CD4-positive, alpha-beta T cell treated with Interleukin-17A for 1 hour (primary cell): Measurements from ENCODE around the gene UGT1A6.
"Not testable (repeated sequence)": the region's sequence is repeated elsewhere in the genome, so short reads cannot be mapped to it uniquely, and the experiment has no call there.

Experiments
- DNase-seq: peaks from one replicate; pipeline ENCODE4 v3.0.0-alpha.2; 2020

UGT1A6 gene

DNA sequence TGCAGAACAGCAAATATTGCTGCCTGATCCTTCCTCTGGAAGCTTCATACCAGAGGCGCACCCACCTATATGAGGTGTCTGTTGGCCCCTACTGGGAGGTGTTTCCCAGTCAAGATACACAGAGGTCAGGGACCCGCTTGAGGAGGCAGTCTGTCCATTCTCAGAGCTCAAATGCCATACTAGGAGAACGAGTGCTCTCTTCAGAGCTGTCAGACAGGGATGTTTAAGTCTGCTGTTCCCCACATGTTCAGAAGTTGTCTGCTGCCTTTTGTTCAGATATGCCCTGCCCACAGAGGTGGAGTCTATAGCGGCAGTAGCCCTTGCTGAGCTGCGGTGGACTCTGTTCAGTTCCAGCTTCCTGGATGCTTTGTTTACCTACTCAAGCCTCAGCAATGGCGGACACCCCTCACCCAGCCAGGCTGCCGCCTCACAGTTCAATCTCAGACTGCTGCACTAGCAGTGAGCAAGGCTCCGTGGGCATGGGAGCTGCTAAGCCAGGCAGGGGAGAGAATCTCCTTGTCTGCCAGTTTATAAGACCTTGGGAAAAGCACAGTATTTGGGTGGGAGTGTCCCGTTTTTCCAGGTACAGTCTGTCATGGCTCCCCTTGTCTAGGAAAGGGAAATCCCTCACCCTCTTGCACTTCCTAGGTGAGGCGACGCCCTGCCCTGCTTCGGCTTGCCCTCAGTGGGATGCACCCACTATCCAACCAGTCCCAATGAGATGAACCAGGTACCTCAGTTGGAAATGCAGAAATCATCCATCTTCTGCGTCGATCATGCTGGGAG, 44.4 kb downstream of the UGT1A6 start:
- DNase-seq: not testable (repeated sequence)

DNA sequence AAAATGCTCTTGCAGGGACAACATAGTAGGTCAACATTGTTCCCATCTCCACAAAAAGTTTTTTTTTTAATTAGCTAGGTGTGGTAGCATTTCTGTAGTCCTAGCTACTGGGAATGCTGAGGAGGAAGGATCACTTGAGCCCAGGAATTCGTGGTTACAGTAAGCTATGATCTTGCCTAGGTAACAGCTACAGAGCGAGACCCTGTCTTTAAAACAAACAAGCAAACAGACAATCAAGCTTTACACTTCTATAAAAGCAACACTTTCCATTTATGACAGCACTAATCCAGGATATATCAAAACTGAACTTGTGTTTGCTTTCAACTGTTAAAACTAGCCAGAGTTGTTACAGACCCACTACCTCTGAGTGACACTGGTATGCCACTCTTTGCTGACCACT, 48.2 kb downstream of the UGT1A6 start:
- no peak for DNase-seq

DNA sequence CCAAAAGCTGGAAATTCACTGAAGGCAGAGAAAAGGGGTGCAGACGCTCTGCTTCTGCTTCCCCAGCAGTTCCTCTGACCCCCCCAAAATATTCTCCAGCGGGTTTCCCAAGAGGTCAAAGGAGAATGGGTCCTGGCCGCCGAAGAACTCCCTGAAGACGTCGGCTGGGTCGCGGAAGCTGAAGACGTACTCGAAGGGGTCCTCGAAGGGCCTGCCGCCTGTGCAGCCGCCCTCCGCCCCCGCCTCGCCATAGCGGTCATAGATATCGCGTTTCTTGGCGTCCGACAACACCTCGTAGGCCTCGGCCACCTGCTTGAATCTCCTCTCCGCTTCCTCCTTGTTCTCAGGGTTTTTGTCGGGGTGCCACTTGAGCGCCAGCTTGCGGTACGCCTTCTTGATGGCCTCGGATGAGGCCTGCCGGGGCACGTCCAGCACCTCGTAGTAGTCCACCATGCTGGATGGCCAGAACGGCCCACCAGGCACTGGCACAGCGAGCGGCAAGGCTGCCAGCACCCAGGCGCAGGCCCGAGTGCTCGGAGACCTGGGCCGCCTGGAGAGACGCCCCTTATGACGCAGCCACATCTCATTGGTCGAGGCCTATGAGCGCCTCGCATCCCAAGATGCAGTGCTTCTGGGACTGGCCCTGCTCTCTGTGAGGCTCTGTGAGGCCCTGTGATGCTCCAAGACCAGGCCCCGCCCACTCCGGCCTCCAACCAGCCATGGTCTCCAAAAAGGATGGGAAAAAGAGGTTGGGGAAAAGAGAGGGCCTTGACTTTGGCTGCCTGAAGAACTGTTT, 51.0 kb downstream of the UGT1A6 start:
- DNase-seq: no peak

DNA sequence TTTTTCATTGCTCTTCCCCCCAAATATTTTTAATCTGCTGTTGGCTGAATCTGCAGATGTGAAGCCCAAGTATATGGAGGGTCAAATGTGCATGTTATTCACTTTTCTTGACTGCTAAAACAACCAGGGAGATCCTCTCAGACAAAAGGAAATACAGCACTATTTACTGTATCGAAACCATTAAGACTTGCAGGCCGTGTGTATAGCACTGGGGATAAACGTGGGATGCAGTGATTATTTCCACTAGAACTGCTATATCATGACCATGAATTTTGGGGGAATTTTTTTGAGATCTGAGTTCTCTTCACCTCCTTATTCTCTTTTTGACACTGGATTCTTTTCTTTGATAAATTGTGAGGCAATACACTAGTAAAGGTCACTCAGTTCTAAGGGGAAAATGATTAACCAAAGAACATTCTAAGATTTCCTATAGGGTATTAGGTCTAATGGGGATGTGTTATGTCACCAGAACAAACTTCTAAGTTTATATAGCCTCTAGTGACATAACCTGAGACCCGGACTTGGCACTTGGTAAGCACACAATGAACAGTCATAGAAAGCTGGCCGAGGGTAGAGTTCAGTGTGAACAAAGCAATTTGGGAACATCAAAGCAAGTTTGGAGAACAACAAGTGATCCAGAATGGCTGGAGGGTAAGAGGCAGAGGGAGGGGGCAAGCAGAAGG, 52.5 kb downstream of the UGT1A6 start:
- no peak for DNase-seq

GRCh38 chr2:233745838-233746237, 53.1 kb downstream of the UGT1A6 start:
- DNase-seq: not testable (repeated sequence)

GRCh38 chr2:233746475-233747282, 54.0 kb downstream of the UGT1A6 start:
- no peak for DNase-seq

- no peak for DNase-seq
These were observed 54.5 kb downstream of the UGT1A6 start for GRCh38 chr2:233747283-233747544.

- DNase-seq: not testable (repeated sequence)
These were observed 58.0 kb downstream of the UGT1A6 start for GRCh38 chr2:233750689-233751088.

DNA sequence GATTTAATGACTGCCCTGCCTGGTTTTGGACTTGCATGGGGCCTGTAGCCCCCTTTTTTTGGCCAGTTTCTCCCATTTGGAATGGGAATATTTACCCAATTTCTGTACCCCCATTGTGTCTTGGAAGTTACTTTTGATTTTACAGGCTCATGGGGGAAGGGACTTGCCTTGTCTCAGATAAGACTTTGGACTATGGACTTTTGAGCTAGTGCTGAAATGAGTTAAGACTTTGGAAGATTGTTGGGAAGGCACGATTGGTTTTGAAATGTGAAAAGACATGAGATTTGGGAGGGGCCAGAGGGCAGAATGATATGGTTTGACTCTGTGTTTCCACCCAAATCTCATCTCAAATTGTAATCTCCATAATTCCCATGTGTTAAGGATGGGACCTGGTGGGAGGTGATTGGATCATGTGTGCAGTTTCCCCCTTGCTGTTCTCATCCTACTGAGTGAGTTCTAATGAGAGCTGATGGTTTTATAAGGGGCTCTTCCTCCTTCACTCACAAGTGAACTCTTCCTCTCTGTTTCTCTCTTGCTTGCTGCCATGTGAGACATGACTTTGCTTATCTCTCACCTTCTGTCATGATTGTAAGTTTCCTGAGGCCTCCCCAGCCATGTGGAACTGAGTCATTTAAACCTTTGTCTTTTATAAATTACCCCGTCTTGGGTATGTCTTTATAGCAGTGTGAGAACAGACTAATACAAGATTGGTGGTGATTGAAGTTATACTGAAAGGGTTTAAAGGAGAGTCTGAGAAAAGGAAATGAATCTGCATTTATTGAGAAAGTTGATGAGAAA, 58.7 kb downstream of the UGT1A6 start:
- DNase-seq: not testable (repeated sequence)

DNA sequence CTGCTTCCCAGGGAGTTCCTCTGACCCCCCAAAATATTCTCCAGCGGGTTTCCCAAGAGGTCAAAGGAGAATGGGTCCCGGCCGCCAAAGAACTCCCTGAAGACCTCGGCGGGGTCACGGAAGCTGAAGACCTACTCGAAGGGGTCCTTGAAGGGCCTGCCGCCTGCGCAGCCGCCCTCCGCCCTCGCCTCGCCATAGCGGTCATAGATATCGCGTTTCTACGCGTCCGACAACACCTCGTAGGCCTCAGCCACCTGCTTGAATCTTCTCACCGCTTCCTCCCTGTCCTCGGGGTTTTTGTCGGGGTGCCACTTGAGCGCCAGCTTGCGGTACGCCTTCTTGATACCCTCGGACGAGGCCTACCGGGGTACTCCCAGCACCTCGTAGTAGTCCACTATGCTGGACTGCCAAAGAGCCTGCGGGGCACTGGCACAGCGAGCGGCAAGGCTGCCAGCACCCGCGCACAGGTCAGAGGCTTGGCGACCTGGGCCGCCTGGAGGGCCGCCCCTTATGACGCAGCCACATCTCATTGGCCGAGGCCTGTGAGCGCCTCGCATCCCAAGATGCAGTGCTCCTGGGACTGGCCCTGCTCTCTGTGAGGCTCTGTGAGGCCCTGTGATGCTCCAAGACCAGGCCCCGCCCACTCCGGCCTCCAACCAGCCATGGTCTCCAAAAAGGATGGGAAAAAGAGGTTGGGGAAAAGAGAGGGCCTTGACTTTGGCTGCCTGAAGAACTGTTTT, 62.4 kb downstream of the UGT1A6 start:
- no peak for DNase-seq

GRCh38 chr2:233756429-233757081, 63.9 kb downstream of the UGT1A6 start:
- no peak for DNase-seq

DNA sequence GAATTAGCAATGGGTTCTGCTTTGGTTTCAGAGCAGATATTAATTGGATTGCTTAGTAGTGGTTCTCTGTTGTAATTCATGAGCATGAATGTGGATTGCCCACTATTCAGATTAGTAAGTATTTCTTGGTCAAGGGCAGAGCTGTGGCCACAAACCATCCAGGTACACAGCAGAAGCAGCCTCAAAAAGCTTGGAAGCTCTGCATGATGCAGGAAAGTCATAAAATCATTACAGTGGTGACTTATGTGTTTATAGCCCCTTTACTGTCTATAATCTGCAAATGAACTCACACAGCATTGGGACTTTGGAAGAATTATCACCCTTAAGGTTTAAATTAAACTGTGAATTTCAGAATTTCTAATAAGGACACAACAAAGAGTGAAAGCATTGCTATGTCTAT, 65.5 kb downstream of the UGT1A6 start:
- DNase-seq: no peak

DNA sequence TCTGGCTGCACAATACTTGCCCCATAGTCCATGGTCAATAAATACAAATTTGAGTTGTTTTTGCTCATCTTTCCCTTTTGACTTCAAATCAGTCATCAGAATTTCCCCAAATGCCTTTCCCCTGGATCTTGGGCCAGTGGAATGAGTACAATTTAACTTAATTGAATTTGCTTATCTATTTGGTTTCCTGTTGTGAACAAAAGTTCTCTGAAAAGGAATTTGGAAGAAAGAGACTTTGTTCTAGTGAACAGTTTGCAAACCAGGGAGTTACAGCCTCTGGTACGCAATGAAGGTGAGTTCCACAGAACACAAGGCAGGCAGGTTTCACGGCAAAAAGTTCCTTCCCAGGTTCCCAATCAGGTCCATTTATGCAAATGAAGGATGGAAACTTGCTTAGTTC, 66.2 kb downstream of the UGT1A6 start:
- DNase-seq: no peak

- no peak for DNase-seq
These were observed 67.4 kb downstream of the UGT1A6 start, which contains the start of gene UGT1A1 for GRCh38 chr2:233760043-233760442. Gene UGT1A1, plus strand, starts transcription at chr2:233760270. Its CDS starts 18 bp downstream, at chr2:233760288.

DNA sequence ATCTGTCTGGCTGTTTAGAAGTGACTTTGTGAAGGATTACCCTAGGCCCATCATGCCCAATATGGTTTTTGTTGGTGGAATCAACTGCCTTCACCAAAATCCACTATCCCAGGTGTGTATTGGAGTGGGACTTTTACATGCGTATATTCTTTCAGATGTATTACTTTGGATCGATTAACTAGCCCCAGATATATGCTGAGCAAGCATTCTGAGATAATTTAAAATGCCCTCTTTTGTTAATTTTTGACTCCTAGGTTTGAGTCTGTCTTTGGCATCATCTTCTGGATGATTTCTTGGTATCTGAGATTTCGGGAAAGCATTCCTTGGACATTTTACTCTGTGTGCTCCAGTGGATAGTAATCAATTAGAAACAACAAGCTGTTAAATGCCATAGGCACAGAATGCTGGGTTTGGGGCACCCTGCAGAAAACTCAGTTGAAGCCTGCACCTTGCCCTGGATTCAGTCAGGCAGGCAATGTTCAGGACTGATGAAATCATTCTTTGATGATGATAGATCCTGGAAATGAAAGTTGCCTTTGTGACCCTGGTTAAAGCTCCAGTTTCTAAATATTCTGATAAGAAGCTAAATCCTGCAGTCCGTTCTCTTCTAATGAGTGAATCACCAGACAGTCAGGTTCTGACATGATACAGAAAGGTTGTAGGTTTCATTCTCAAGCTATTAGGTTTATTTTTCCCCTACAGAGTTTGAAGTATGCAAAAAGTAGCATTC, 68.5 kb downstream of the UGT1A6 start:
- no peak for DNase-seq

DNA sequence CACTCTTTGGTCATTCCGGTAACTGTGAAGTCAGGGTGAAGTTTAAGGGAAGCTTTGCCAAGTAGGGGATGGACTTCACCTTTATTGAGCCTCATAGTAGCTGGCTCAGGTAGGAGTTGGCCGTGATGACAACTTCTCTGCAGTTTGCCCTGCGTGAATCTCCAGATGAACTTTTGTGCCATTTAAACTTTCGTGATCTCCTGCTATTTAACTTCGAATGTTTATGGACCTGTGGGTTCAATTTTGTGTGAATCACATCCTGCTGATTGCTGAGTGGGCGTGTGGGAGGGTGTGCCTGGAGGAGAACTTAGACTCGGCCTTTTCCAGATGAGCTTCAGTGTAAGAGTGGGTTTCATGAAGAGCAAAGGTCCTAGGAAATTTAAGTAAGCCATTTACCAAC, 71.6 kb downstream of the UGT1A6 start:
- DNase-seq: no peak

GRCh38 chr2:233764761-233765160, 72.1 kb downstream of the UGT1A6 start:
- DNase-seq: no peak

GRCh38 chr2:233766416-233766815, 73.7 kb downstream of the UGT1A6 start:
- DNase-seq: no peak

DNA sequence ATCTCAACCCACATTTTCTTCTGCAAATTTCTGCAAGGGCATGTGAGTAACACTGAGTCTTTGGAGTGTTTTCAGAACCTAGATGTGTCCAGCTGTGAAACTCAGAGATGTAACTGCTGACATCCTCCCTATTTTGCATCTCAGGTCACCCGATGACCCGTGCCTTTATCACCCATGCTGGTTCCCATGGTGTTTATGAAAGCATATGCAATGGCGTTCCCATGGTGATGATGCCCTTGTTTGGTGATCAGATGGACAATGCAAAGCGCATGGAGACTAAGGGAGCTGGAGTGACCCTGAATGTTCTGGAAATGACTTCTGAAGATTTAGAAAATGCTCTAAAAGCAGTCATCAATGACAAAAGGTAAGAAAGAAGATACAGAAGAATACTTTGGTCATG, 75.4 kb downstream of the UGT1A6 start:
- DNase-seq: no peak

DNA sequence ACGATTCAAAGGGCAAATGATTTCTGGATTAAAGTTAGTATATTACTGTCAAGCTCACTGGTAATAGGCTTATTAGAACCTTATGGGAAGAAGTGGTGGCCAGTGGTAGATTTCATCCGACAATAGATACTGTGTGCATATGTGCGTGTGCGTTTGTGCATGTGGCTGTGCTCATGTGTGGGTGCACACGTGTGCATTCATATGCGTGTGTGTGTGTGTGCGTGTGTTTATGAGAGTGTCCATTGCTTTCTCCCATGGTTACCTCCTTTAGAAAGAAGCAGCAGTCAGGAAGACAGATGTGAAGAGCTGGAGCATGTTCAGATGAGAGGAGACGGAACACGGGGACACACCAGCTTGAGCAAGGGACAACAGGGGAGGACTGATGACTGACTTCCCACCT, 76.6 kb downstream of the UGT1A6 start:
- DNase-seq: no peak
